ENCODE data around the gene FLAD1. TPM values are rescaled to one million over a fixed set of nuclear protein-coding genes. Genes with fewer than 3 reads are reported as not detected.

Gene FLAD1
- total and polyA plus RNA-seq, 2 of the 4 experiments (the other 2 are of a cell fraction): 26.3 to 37.3 TPM

GRCh38 chr1:154956544-154956941, 26.6 kb upstream of the FLAD1 start:
- Histone ChIP-seq H3K27ac (ENCODE audit: insufficient read depth, low read length) (peak overlapping the region; percentile 29), H3K14ac (replicated peaks; ENCODE audit: low read depth, low read length) (0 out of 2 replicates have a peak overlapping the region, but pooled peaks have one; percentile 5), H3K9ac (ENCODE audit: low read depth, low read length) (peak overlapping the region; percentile 74), H4K5ac (ENCODE audit: low read depth, low read length) (peak overlapping the region; percentile 70), H3K18ac (ENCODE audit: low read depth, low read length) (no peak overlapping the region), H2BK120ac (ENCODE audit: low read depth, low read length) (no peak overlapping the region), H3K27me3 (ENCODE audit: control insufficient read depth, insufficient read depth, low read length) (no peaks in the 10 kb centered on the region), H3K36me3 (ENCODE audit: control insufficient read depth, insufficient read depth, low read length) (peaks cover 10% of the 10 kb centered on the region), H3K56ac (ENCODE audit: extremely low read depth, insufficient read depth, low read length) (no peak overlapping the region), H3K23ac (ENCODE audit: low read depth, low read length) (no peak overlapping the region; the same call in 1 of the 2 replicates), H3K4me2 (ENCODE audit: low read depth, low read length) (peak overlapping the region; percentile 92), H2AK5ac (ENCODE audit: low read depth, low read length) (peak overlapping the region; percentile 15; the same call in 1 of the 2 replicates), H3K79me1 (ENCODE audit: low read depth in 1 of 2, low read length in 2 of 2) (peaks cover 18 to 58% of the 10 kb centered on the region in 2 experiments; a peak in 3 of 4 replicates), H2BK15ac (ENCODE audit: low read depth, low read length) (no peak overlapping the region), H2BK5ac (ENCODE audit: low read depth, low read length, poor library complexity, severe bottlenecking) (no peak overlapping the region), H4K8ac (ENCODE audit: low read depth in 2 of 2, low read length in 2 of 2) (peak overlapping the region; percentile 71 to 85), H3K9me1 (ENCODE audit: insufficient read depth, low read length) (peaks cover 9% of the 10 kb centered on the region), H3K4me1 (ENCODE audit: control insufficient read depth, insufficient read depth, low read length) (peaks cover 15% of the 10 kb centered on the region), H4K20me1 (ENCODE audit: insufficient read depth, low read length) (peaks cover 17% of the 10 kb centered on the region), H2BK20ac (ENCODE audit: low read depth, low read length) (no peak overlapping the region), H3K4me3 (ENCODE audit: insufficient read depth, low read depth, low read length) (peak overlapping the region; percentile 59; the same call in 1 of the 2 replicates), H4K91ac (ENCODE audit: insufficient read depth, low read depth, low read length) (peak overlapping the region; percentile 33; the same call in 1 of the 2 replicates), H2AK9ac (replicated peaks; ENCODE audit: low read depth, low read length, poor library complexity) (peak overlapping the region; percentile 81), H2AFZ (replicated peaks; ENCODE audit: low read length, poor library complexity) (peak overlapping the region; percentile 86), H3K9me3 (ENCODE audit: control insufficient read depth, insufficient read depth, low read length) (no peaks in the 10 kb centered on the region), H3K4ac (ENCODE audit: low read depth, low read length) (peak overlapping the region; percentile 26)
- ATAC-seq (ENCODE audit: low read depth) (no peak), DNase-seq (no peak)
- no peak for TF ChIP-seq RCOR1 (IDR thresholded peaks at IDR 0.05; ENCODE audit: insufficient replicate concordance, low read length)
- TF ChIP-seq MXI1 (IDR thresholded peaks at IDR 0.05; ENCODE audit: borderline replicate concordance, low read depth, low read length): no peak
- no peak for TF ChIP-seq RAD21 (IDR thresholded peaks at IDR 0.05; ENCODE audit: low read length)
- TF ChIP-seq, protein P1, sequence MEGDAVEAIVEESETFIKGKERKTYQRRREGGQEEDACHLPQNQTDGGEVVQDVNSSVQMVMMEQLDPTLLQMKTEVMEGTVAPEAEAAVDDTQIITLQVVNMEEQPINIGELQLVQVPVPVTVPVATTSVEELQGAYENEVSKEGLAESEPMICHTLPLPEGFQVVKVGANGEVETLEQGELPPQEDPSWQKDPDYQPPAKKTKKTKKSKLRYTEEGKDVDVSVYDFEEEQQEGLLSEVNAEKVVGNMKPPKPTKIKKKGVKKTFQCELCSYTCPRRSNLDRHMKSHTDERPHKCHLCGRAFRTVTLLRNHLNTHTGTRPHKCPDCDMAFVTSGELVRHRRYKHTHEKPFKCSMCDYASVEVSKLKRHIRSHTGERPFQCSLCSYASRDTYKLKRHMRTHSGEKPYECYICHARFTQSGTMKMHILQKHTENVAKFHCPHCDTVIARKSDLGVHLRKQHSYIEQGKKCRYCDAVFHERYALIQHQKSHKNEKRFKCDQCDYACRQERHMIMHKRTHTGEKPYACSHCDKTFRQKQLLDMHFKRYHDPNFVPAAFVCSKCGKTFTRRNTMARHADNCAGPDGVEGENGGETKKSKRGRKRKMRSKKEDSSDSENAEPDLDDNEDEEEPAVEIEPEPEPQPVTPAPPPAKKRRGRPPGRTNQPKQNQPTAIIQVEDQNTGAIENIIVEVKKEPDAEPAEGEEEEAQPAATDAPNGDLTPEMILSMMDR (conservative IDR thresholded peaks at IDR 0.05; ENCODE audit: low read depth, low read length): no peak
- no peak for TF ChIP-seq CHD1 (IDR thresholded peaks at IDR 0.05; ENCODE audit: low read depth, low read length)
- TF ChIP-seq BHLHE40 (IDR thresholded peaks at IDR 0.05; ENCODE audit: low read depth, low read length): no peak
- TF ChIP-seq RFX5 (IDR thresholded peaks at IDR 0.05; ENCODE audit: low read depth, low read length): no peak
- no peak for TF ChIP-seq USF2 (IDR thresholded peaks at IDR 0.05; ENCODE audit: low read depth, low read length)
- no peak for TF ChIP-seq MAFK (IDR thresholded peaks at IDR 0.05; ENCODE audit: low read depth, low read length)
- TF ChIP-seq CEBPB (IDR thresholded peaks at IDR 0.05; ENCODE audit: low read depth, low read length): no peak
- no peak for TF ChIP-seq MAZ (IDR thresholded peaks at IDR 0.05; ENCODE audit: borderline replicate concordance, low read depth, low read length)
- no peak for TF ChIP-seq ELK1 (IDR thresholded peaks at IDR 0.05; ENCODE audit: borderline replicate concordance, low read depth, low read length)
- TF ChIP-seq POLR2A (IDR thresholded peaks at IDR 0.05; ENCODE audit: low read depth, low read length): no peak
- no peak for TF ChIP-seq SMC3 (IDR thresholded peaks at IDR 0.05; ENCODE audit: low read depth, low read length)
- no peak for TF ChIP-seq NFE2L2 (IDR thresholded peaks at IDR 0.05; ENCODE audit: low read depth, low read length)
- TF ChIP-seq FOS (IDR thresholded peaks at IDR 0.05; ENCODE audit: low read depth, low read length): no peak
- WGBS, 2 experiments (ENCODE audit: extremely low coverage in 2 of 2, insufficient read length in 1 of 2): no CpG with 5 or more reads among the region's 6 CpGs
- dilution Hi-C loops (cut with HindIII; ENCODE audit: low sequenced_read_pairs, unreplicated experiment): no loop called here
- BruUV-seq (replicated peaks): no TSS peak
- ChIA-PET CTCF (interaction anchor here (0.8 to 1.5 kb wide), 4 partner anchors 7 to 217 kb away, joined by 3 to 7 read pairs (median 4); partner anchors contain the start of gene KRTCAP2), POLR2A (ENCODE audit: unreplicated experiment) (interaction anchor here (0.9 to 1.2 kb wide), 2 partner anchors 20 to 61 kb away, joined by 4 to 7 read pairs; partner anchors contain the start of gene PMVK)
- in situ Hi-C loops (cut with MboI; ENCODE audit: low sequenced_read_pairs): loop anchor here (10.0 kb wide), 1 partner anchor 98 kb away; the partner anchor contains the start of gene ADAM15
- intact Hi-C loops (cut with micrococcal nuclease): loop anchor here (1.0 to 5.0 kb wide), 2 partner anchors 61 to 106 kb away; partner anchors contain the start of gene EFNA4
